Amniotic epithelial cell (primary cell): ENCODE data around the gene MAP3K19.
"Not testable (repeated sequence)": the region's sequence is repeated elsewhere in the genome, so short reads cannot be mapped to it uniquely, and the experiment has no call there.

ENCODE experiments used
- DNase-seq: peaks from one replicate; pipeline ENCODE4 v3.0.0-alpha.2; 2010; ENCODE audit warnings: low read depth

MAP3K19 gene

GRCh38 chr2:135047300-135047699, at the start of gene MAP3K19:
TSS of gene MAP3K19 (minus strand) at chr2:135047447. CDS start at chr2:135024647, 22,800 bp downstream.
- DNase-seq, result peak; percentile 8

GRCh38 chr2:135096665-135097446, 49.6 kb upstream of the MAP3K19 start:
- peak; percentile 63 for DNase-seq

- peak; percentile 28 for DNase-seq
These were observed 48.3 kb upstream of the MAP3K19 start for GRCh38 chr2:135095591-135095990.

GRCh38 chr2:135094508-135094907, 47.3 kb upstream of the MAP3K19 start:
- no peak for DNase-seq

GRCh38 chr2:135093670-135094330, 46.6 kb upstream of the MAP3K19 start:
- DNase-seq, result no peak

GRCh38 chr2:135093193-135093592, 45.9 kb upstream of the MAP3K19 start:
- DNase-seq, result no peak

GRCh38 chr2:135091681-135092080, 44.4 kb upstream of the MAP3K19 start:
- no peak for DNase-seq

GRCh38 chr2:135089597-135089996, 42.4 kb upstream of the MAP3K19 start:
- not testable (repeated sequence) for DNase-seq

- no peak for DNase-seq
These were observed 39.0 kb upstream of the MAP3K19 start for GRCh38 chr2:135086222-135086621.

- DNase-seq, result no peak
These were observed 31.2 kb upstream of the MAP3K19 start for GRCh38 chr2:135078417-135078816.

- DNase-seq, result no peak
These were observed 29.3 kb upstream of the MAP3K19 start for GRCh38 chr2:135076556-135076955.

- no peak for DNase-seq
These were observed 27.0 kb upstream of the MAP3K19 start for GRCh38 chr2:135074216-135074615.

GRCh38 chr2:135072125-135072997, 25.1 kb upstream of the MAP3K19 start:
- peak; percentile 7 for DNase-seq

GRCh38 chr2:135066710-135067109, 19.5 kb upstream of the MAP3K19 start:
- DNase-seq, result peak; percentile 45

- no peak for DNase-seq
These were observed 16.9 kb upstream of the MAP3K19 start for GRCh38 chr2:135064149-135064548.

- DNase-seq, result peak; percentile 11
These were observed 16.0 kb upstream of the MAP3K19 start for GRCh38 chr2:135063210-135063609.

GRCh38 chr2:135059577-135059976, 12.3 kb upstream of the MAP3K19 start:
- DNase-seq, result no peak

GRCh38 chr2:135056790-135057189, 9.5 kb upstream of the MAP3K19 start:
- DNase-seq, result peak; percentile 8

- DNase-seq, result peak; percentile 76
These were observed 8.0 kb upstream of the MAP3K19 start for GRCh38 chr2:135055182-135055786.

- DNase-seq, result peak; percentile 25
These were observed 5.8 kb upstream of the MAP3K19 start for GRCh38 chr2:135052997-135053474.

GRCh38 chr2:135052042-135052876, 5.0 kb upstream of the MAP3K19 start, which contains the start of gene RAB3GAP1:
TSS of gene RAB3GAP1 (plus strand) at chr2:135052292. CDS start at chr2:135052308, 16 bp downstream.
- DNase-seq, result peak; percentile 83
